Tibial nerve (tissue), 4 donors: ENCODE results near the gene TMC8. TPM values are rescaled to one million over a fixed set of nuclear protein-coding genes. Genes with fewer than 3 reads are reported as not detected.

ENCODE experiments used
- DNase-seq, 2 donors: peaks; one replicate each; pipeline ENCODE4 v3.0.0-alpha.2; 2019; ENCODE audit warnings: low spot score in 2 of 2
- H3K27ac ChIP-seq, 4 donors: fragments of 200-600 bp; sonication (generic) in 3 of 4; one replicate each; pipeline ENCODE4 v1.5.1; 2017 to 2019; ENCODE audit warnings: mild to moderate bottlenecking in 1 of 4
- H3K27me3 ChIP-seq, 2 donors: fragments of 200-600 bp; sonication (generic) in 1 of 2; one replicate each; pipeline versions ENCODE4 v1.5.1 to v1.6.0; 2017 to 2019
- H3K36me3 ChIP-seq, 3 donors: fragments of 200-600 bp; sonication (generic); one replicate each; pipeline ENCODE4 v1.5.1; 2018 to 2019
- H3K4me1 ChIP-seq, 4 donors: fragments of 200-600 bp; sonication (generic) in 3 of 4; one replicate each; pipeline ENCODE4 v1.5.1; 2017 to 2019
- H3K4me3 ChIP-seq, 4 donors: fragments of 200-600 bp; sonication (generic) in 3 of 4; one replicate each; pipeline ENCODE4 v1.5.1; 2017 to 2019; ENCODE audit warnings: mild to moderate bottlenecking in 1 of 4, moderate library complexity in 1 of 4
- H3K9me3 ChIP-seq, 4 donors: fragments of 200-600 bp; sonication (generic) in 3 of 4; one replicate each; pipeline ENCODE4 v1.5.1; 2017 to 2019
- EP300 ChIP-seq, 2 donors: sonication (generic); formaldehyde crosslinking; IDR thresholded peaks; one replicate each; pipeline ENCODE4 v1.6.1; 2017; ENCODE audit warnings: antibody characterized with exemption in 2 of 2, mild to moderate bottlenecking in 1 of 2
- POLR2A ChIP-seq, 2 donors: fragments of 450-650 bp; IDR thresholded peaks; one replicate each; pipeline ENCODE4 v1.6.1; 2017; ENCODE audit warnings: antibody characterized with exemption in 2 of 2, mild to moderate bottlenecking in 2 of 2, moderate library complexity in 2 of 2
- WGBS, 2 donors: methylation state at CpG; one replicate each; pipeline ENCODE4 v1.1.5; 2018; 5-methylcytosine and 5-hydroxymethylcytosine counted together
- total RNA-seq, 4 donors: library from RNA; depleted of rRNA; stranded (reverse); fragments of >200 nt; gene quantifications; one replicate each; pipeline ENCODE4 v1.1.0, GENCODE V29; 2016
- TF ChIP-seq, protein P1 (sequence below), 5 experiments: fragments of 200-600 bp in 3 of 5; fragments of 450-650 bp in 2 of 5; sonication (generic) in 3 of 5; IDR thresholded peaks; one replicate each; pipeline ENCODE4 v1.5.1; 2016 to 2019; ENCODE audit warnings: antibody characterized with exemption in 5 of 5, mild to moderate bottlenecking in 3 of 5, moderate library complexity in 2 of 5

TMC8 gene
- total RNA-seq, 4 donors from 2014 or later: 5.2 to 18.3 (median 6.7) TPM

DNA sequence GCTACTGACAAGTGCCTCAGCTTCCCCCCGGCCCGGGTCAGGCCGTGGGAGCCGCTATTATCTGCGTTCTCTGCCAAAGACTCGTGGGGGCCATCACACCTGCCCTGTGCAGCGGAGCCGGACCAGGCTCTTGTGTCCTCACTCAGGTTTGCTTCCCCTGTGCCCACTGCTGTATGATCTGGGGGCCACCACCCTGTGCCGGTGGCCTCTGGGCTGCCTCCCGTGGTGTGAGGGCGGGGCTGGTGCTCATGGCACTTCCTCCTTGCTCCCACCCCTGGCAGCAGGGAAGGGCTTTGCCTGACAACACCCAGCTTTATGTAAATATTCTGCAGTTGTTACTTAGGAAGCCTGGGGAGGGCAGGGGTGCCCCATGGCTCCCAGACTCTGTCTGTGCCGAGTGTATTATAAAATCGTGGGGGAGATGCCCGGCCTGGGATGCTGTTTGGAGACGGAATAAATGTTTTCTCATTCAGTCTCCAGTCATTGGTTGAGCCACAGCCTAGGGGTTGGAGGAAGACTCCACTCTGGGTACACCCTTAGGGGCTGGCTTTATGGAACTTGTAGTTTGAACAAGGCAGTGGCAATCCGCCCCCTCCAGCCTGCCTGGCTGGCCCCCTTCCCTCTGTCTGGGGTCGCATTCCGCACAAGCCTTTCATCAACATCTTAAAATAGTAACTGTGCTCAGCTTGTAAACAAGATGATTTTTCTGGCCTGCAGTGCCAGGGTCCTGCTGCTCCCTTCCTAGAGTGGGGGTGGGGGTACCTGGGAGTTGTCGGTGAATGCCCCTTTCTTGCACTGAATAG is 41.9 kb downstream of the TMC8 start:
- peak in 1 of 2 donors; percentile 25 for DNase-seq
- peaks cover 0 to 91% (median 65%) of the 10 kb centered on the region in 4 donors for H3K4me1 ChIP-seq
- peak overlapping the region; percentile 50 to 91 (median 81) for H3K27ac ChIP-seq
- H3K4me3 ChIP-seq: no peak overlapping the region
- H3K9me3 ChIP-seq: no peaks in the 10 kb centered on the region
- no peaks in the 10 kb centered on the region for H3K27me3 ChIP-seq
- H3K36me3 ChIP-seq: peaks cover 0 to 20% (median 0%) of the 10 kb centered on the region in 3 donors
- WGBS, 2 donors: 28 to 37% methylated on average over 16 to 19 of the region's 19 CpGs
- TF ChIP-seq EP300 (IDR thresholded peaks at IDR 0.05): peak in 1 of 2 donors; percentile 8
- TF ChIP-seq, protein P1, sequence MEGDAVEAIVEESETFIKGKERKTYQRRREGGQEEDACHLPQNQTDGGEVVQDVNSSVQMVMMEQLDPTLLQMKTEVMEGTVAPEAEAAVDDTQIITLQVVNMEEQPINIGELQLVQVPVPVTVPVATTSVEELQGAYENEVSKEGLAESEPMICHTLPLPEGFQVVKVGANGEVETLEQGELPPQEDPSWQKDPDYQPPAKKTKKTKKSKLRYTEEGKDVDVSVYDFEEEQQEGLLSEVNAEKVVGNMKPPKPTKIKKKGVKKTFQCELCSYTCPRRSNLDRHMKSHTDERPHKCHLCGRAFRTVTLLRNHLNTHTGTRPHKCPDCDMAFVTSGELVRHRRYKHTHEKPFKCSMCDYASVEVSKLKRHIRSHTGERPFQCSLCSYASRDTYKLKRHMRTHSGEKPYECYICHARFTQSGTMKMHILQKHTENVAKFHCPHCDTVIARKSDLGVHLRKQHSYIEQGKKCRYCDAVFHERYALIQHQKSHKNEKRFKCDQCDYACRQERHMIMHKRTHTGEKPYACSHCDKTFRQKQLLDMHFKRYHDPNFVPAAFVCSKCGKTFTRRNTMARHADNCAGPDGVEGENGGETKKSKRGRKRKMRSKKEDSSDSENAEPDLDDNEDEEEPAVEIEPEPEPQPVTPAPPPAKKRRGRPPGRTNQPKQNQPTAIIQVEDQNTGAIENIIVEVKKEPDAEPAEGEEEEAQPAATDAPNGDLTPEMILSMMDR (IDR thresholded peaks at IDR 0.05): no peak
- peak in 1 of 2 donors; percentile 4 for TF ChIP-seq POLR2A (IDR thresholded peaks at IDR 0.05)

DNA sequence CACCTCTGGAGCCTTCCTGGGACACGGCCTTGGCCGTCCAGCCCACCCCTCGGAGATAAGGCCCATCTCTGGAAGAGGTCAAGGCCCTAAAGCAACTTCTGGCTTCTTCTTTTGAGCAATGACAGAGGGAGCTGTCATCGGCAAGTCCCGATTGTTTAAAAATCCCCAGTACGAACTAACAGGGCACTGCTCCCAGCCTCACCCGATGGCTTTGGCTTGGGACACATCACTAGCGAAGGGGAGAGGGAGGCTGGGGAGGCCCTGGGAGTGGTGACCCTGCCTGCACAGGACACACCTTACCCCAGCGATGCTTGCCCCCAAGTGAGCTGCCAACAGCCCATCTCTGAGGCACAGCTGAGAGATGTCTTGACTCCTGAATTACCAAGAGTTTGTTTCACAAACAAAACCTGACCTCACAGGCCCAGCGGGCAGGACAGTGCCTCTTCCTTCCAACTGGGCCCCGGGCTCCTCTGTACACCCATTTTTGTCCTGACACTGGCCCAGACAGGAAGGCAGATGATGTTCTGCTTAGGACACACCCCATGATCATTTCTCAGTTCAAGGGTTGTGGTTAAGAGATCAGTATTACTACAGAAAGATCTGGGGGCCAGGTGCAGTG is 42.6 kb downstream of the TMC8 start:
- 43 to 49% methylated on average over 10 of the region's 11 CpGs for WGBS, 2 donors

DNA sequence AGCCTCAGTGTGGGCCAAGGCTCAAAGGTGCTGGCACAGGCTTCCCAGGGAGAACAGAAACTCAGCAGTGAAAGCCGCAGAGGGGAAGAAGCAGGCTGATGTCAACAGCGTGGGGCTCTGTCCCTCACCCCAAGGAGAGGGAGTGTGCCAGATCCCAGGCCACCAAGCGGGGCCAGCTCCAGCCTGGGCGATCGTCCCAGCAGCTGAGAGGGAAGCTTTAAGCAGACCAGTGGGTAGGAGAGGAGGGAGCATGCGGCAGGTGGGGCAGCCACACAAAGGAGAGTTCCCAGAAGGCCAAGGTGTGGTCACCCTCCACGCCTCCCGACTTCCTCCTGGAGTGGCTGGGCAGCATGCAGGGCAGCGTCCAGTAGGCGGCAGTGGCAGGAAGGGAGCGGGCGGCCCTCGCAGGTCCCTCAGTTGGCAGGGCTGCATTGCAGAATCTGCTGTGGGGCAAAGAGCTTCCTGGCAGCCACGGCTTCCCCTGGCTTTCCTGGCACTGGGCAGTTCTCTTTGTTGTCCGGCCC is 43.8 kb downstream of the TMC8 start:
- WGBS, 2 donors: 20 to 29% methylated on average over 11 to 13 of the region's 15 CpGs
- peak in 1 of 2 donors; percentile 39 for DNase-seq
- H3K27ac ChIP-seq: peak overlapping the region; percentile 50 to 91 (median 81)
- peaks cover 0 to 20% (median 0%) of the 10 kb centered on the region in 3 donors for H3K36me3 ChIP-seq
- peaks cover 0 to 78% (median 59%) of the 10 kb centered on the region in 4 donors for H3K4me1 ChIP-seq
- H3K4me3 ChIP-seq: no peak overlapping the region
- TF ChIP-seq, protein P1 (IDR thresholded peaks at IDR 0.05): peak; percentile 28 to 72 (median 52)
- TF ChIP-seq POLR2A (IDR thresholded peaks at IDR 0.05): no peak
- peak in 1 of 2 donors; percentile 71 for TF ChIP-seq EP300 (IDR thresholded peaks at IDR 0.05)
- no peaks in the 10 kb centered on the region for H3K9me3 ChIP-seq
- H3K27me3 ChIP-seq: no peaks in the 10 kb centered on the region

More for the DNA sequence above, 42.6 kb downstream of the TMC8 start:
- TF ChIP-seq EP300 (IDR thresholded peaks at IDR 0.05) (peak in 1 of 2 donors; percentile 18), POLR2A (IDR thresholded peaks at IDR 0.05) (no peak)
- Histone ChIP-seq H3K27ac (peak overlapping the region; percentile 50 to 91 (median 81)), H3K27me3 (no peaks in the 10 kb centered on the region), H3K4me3 (no peak overlapping the region), H3K4me1 (peaks cover 0 to 86% (median 61%) of the 10 kb centered on the region in 4 donors), H3K9me3 (no peaks in the 10 kb centered on the region), H3K36me3 (peaks cover 0 to 20% (median 0%) of the 10 kb centered on the region in 3 donors)
- no peak for DNase-seq

DNA sequence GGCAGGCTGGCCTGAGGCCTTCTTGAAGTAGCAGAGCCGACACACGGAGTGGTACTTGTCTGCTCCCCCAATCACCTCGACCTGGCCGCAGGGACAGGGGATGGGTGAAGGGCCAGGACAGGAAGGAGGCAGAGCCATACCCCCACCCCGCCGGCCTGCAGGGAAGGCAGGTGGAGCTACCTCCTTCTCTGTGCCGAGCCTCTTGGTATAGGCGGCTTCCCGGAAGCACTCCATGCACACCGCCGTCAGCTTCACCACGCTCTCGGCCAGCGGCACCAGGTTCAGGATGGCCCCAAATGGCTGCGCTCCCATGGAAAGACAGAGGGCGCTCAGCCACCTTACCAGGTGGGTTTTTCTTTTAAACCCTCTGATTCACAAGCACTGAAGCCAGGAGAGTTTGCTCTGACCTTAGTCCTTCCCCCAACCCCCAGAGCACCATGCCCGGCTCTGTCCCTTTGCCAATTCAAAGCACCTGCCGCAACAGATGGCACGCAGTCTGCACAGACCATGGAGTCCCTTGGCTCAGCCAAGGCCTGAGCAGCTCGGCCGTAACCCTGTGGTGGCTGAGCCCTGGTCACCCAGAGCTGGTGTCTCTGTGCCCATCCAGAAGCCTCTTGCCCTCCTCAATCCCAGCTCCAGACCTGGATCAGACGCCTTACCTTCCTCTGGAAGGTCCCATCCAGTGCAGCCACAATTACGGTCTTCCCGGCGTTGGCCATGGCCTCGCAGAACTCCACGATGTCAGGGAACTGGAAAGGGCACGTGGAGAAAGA is 44.5 kb downstream of the TMC8 start:
- no peaks in the 10 kb centered on the region for H3K27me3 ChIP-seq
- TF ChIP-seq, protein P1 (IDR thresholded peaks at IDR 0.05): no peak
- TF ChIP-seq EP300 (IDR thresholded peaks at IDR 0.05) (no peak), POLR2A (IDR thresholded peaks at IDR 0.05) (no peak)
- no peak for DNase-seq
- peaks cover 0 to 20% (median 0%) of the 10 kb centered on the region in 3 donors for H3K36me3 ChIP-seq
- peak overlapping the region; percentile 50 to 91 (median 81) for H3K27ac ChIP-seq
- no peak overlapping the region for H3K4me3 ChIP-seq
- peaks cover 0 to 78% (median 55%) of the 10 kb centered on the region in 4 donors for H3K4me1 ChIP-seq
- 69 to 73% methylated on average over 24 to 25 of the region's 28 CpGs for WGBS, 2 donors
- H3K9me3 ChIP-seq: no peaks in the 10 kb centered on the region

DNA sequence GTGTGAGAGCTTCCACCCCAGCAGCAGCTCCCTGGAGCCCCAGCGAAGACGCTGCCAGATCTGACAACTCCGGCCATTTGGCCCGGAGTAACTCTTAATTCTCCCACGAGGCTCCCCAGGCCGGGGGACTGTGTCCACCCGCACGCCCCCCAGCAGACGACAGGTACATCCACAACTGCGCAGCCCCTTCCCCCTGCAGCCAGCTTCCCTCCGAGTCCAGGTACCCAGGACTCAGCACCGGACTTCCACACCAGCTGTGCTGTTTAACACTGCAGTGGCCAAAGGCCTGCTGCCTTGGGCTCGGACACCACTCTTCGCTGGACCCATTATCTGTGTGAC is 45.0 kb downstream of the TMC8 start:
- Histone ChIP-seq H3K27ac (peak overlapping the region in 3 of 4 donors; percentile 79 to 91 (median 83)), H3K27me3 (no peaks in the 10 kb centered on the region), H3K36me3 (peaks cover 0 to 18% (median 0%) of the 10 kb centered on the region in 3 donors), H3K4me1 (peaks cover 0 to 78% (median 56%) of the 10 kb centered on the region in 4 donors), H3K9me3 (no peaks in the 10 kb centered on the region), H3K4me3 (no peak overlapping the region)
- TF ChIP-seq, protein P1 (IDR thresholded peaks at IDR 0.05): no peak
- TF ChIP-seq POLR2A (IDR thresholded peaks at IDR 0.05): no peak
- TF ChIP-seq EP300 (IDR thresholded peaks at IDR 0.05): no peak
- DNase-seq: no peak
- 68 to 71% methylated on average over 14 of the region's 14 CpGs for WGBS, 2 donors
